NCI-H345 treated with DMSO at 0.1 percent for 48 hours (cell line): Measurements from ENCODE around the gene NAXD.
"Not testable (repeated sequence)": the region's sequence is repeated elsewhere in the genome, so short reads cannot be mapped to it uniquely, and the experiment has no call there.

Experiments
- DNase-seq: peaks from one replicate; lab custom pipeline; 2025; ENCODE audit not compliant: unreplicated experiment; lab: John Stamatoyannopoulos, UW

Gene NAXD

GRCh38 chr13:110662777-110663443, 47.6 kb downstream of the NAXD start:
- no peak for DNase-seq

DNA sequence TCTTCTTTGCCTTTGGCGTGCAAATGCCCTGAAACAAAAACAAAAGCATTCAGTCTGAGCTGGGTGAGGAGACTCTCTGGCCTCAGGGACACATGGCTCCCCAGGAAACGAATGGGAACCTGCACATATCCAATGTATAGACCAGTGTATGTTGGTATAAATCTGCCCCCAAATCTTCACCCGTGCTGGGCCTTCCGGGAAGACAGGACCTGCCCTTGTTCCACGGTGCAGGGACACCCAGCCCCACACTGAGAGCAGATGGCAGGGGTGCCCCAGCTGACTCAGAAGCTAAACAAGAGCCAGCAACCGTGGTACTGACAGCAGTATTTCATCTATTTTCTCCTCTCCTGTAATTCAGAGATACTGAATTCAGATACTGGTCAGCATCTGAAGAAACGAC, 48.1 kb downstream of the NAXD start:
- no peak for DNase-seq

DNA sequence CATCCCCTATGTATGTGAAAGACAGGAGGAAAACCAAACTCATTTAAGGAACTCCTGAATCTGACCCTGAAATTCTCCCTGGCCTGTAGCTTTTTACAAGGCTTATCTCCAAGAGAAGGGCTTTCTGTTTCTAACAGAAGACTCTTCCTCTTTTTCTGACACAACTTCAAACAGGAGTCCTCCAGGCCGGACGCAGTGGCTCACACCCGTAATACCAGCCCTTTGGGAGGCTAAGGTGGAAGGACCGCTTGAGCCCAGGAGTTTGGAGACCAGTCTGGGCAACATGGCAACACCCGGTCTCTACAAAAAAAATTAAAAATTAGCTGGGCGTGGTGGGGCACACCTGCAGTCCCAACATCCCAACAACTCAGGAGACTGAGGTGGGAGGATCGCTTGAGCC, 48.7 kb downstream of the NAXD start:
- no peak for DNase-seq

DNA sequence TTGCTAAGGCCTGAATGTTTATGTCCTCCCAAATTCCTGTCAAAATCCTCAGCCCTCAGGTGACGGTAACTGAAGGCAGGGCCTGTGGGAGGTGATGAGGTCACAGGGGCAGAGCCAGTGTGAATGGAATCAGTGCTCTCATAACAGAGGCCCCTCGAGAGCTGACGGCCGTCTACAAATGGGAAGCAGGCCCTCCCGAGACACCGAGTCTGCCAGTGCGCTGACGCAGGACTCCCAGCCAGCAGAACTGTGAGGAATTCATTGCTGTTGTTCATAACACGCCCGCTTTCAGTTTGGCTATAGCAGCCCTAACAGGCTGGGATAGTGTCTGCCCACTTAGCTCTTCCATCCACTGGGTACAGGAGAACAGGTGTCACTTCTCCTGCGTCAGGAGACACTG, 49.3 kb downstream of the NAXD start:
- DNase-seq: no peak

DNA sequence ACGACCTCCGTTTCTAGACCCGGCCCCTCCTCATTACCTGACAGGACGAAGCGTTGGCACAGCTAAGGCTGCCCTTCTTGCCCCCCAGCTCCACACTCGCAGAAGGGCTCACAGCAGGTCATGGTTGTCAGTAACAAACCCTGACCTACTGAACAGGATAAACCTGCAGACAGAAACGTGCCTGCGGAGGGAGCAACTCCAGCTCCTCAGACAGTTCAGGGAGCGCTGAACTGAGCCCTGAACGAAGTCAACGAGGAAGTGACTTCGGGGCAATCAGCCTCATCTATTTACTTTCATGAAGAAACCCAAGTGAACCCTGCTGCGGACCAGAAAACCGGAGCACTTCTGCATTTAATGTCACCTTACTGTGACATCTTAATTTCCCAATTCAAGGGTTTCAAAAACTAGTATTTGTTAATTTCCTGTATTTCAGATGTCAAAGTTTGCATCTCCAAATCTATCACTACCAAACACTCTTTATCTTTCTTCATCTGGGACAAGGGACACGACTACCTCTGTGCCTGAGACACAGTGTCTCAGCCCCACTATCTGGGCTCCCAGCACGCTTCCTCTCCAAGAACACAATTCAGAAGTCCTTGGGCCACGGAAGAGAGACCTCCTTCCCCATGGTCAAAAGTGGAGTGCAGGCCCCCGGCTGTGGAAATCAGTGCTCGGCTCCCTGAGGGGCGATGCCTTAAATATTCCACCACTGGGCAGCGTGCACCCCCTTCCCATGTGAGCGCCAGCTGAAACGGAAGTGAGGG, 50.3 kb downstream of the NAXD start:
- no peak for DNase-seq

DNA sequence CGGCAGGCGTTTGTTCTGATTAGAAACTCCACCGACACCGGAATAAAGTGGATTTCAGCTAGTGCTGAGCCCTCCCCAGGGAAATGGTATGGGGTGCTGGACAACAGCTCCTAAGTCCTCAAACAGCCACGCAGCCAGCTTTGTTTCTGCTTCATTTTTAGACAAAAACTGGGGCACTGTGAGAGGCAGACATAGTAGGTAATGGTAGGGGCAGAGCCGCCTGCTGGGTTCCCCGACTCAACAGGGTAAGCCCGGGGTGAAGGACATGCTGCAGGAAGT, 50.8 kb downstream of the NAXD start:
- DNase-seq: no peak

GRCh38 chr13:110669036-110669435, 53.7 kb downstream of the NAXD start:
- DNase-seq: no peak

DNA sequence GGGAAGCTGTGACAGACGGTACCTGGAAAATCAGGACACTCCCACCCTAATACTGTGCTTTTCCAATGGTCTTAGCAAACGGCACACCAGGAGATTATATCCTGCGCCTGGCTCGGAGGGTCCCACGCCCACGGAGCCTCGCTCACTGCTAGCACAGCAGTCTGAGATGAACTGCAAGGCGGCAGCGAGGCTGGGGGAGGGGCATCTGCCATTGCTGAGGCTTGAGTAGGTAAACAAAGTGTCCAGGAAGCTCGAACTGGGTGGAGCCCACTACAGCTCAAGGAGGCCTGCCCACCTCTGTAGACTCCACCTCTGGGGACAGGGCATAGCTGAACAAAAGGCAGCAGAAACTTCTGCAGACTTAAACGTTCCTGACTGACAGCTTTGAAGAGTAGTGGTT, 54.5 kb downstream of the NAXD start:
- DNase-seq: not testable (repeated sequence)

DNA sequence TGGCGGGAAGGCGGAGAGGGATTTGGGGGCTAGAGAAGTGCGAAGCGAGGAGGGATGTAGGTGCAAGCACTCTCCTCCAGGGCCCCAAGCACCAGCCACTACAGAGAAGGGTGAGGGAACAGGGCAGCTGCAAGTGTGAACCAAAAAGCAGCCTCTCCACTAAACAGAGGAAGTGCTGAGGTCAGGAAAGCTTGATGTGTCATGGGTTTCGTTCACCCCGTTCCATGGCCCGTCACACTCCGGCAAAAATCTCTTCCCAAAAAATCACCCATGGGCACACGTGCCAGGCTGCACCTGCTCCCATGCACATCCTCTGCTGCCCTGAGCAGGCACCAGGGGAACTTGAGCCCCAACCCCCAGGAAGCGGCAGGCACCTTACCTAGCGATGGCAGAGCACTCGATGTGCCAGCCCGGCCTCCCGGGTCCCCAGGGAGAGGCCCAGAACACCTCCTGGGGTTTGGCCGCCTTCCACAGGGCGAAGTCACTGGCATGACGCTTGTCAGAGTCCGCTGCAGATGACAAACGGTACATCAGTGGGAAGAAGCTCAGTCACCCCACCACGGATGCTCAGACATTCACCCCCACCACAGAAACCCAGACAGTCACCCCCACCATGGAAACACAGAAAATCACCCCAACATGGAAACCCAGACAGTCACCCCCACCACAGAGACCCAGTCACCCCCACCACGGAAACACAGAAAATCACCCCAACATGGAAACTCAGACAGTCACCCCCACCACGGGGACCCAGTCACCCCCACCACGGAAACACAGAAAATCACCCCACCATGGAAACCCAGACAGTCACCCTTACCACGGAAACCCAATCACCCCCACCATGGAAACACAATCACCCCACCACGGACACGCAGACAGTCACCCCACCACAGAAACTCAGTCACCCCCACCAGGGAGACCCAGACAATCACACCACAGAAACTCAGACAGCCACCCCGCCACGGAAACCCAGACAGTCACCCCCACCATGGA, 61.5 kb downstream of the NAXD start:
- DNase-seq: no peak

DNA sequence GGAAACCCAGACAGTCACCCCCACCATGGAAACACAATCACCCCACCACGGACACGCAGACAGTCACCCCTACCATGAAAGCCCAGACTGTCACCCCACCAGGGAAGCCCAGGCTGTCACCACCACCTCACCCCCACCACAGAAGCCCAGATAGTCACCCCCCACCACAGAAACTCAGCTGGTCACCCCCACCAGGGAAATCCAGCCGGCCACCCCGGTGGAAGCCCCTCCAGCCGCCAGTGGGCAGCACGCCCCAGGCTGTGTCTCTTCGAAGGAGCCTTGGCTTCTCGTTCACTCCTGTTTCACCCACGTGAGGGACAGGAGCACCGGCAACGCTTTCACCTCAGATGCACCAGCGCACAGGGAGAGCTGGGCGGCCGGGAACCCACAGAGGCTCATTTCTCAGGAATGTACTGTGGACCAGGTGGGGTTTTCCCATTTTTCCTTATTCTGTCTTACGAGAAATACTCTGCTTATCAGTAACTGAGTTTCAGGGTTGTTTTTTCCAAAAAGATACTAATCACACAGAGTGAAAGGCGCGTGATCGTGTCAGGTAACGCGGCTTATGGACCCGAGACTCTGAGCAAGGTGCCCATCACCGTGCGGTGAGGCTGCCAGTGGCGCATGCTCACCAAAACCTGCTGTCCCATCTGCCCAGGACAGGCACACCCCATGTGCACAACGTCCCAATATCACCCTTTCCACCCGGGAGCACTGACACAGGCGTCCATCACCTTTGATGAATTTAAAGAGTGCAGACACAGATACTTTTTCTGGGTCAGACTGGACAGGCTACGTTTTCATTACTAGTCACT, 62.6 kb downstream of the NAXD start:
- no peak for DNase-seq

DNA sequence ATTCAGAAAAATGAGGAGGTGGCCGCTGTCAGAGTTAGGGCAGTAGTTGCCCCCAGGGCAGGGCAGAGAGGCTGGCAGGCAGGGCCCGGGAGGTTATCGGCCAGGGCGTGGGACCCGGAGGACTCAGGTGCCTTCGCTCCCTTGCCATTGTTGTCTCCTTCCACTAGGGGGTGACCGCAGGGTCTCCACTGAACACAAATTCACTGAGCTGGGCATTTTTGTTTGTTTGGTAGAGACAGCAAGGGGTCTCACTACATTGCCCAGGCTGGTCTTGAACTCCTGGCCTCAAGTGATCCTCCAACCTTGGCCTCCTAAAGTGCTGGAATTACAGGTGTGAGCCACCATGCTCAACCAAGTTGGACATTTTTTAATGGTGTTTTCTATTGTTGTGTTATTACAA, 65.5 kb downstream of the NAXD start:
- DNase-seq: no peak

DNA sequence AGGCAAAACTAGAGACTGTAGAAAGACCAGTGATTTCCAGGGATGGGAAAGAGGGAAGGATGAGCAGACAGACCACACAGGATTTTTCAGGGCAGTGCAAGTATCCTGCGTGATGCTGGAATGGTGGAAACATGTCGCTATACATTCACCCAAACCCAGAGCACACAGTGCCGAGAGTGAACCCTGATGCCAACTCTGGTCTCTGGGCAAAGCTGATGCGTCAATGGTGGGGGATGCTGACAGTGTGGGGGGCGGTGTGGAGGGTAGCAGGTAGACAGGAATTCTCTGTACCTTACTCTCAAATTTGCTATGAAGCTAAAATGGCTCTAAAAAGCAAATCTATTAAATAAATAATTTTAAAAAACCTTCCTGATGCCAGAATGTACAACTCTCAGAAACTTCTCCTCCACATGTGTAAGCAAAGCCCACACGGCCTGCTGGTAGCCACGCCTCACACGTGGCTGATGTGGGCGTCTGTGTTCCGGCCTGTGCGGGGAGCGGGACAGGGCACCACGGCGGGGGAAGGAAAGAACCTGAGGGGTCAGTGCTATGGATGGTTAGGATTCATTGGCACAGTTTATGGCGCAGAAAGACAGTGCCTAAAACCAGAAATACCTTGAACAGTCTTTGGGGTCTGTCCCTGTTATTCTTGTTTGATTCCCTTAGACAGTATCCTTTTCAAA, 66.7 kb downstream of the NAXD start:
- no peak for DNase-seq

GRCh38 chr13:110682746-110683145, 67.4 kb downstream of the NAXD start:
- DNase-seq: no peak

DNA sequence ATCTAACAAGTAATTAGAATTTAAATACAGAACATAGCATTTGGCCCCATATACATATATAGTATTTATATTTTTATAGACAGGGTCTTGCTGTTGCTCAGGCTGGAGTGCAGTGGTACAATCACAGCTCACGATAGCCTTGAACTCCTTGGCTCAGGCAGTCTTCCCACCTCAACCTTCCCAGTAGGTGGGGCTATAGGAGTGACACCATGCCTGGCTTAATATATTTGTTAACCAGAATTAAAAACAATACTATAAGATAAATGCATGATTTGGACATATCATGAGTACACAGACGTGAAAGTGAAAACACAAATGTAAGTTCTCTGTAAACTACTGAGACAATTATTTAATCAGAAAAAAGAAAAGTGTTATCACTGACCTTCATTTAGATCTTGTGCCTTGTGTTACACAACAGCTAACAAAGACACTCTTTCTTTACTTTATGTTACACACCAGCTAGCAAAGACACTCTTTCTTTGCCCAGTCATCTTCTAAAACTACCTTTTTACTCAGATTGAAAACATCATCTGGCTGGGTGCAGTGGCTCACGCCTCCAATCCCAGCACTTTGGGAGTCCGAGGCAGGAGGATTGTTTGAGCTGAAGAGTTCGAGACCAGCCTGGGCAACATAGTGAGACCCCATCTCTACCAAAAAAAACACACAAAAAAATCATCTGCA, 68.0 kb downstream of the NAXD start:
- DNase-seq: no peak

- DNase-seq: no peak
Observed at GRCh38 chr13:110683921-110684320, 68.6 kb downstream of the NAXD start.

- no peak for DNase-seq
Observed at GRCh38 chr13:110684388-110685056, 69.2 kb downstream of the NAXD start.

DNA sequence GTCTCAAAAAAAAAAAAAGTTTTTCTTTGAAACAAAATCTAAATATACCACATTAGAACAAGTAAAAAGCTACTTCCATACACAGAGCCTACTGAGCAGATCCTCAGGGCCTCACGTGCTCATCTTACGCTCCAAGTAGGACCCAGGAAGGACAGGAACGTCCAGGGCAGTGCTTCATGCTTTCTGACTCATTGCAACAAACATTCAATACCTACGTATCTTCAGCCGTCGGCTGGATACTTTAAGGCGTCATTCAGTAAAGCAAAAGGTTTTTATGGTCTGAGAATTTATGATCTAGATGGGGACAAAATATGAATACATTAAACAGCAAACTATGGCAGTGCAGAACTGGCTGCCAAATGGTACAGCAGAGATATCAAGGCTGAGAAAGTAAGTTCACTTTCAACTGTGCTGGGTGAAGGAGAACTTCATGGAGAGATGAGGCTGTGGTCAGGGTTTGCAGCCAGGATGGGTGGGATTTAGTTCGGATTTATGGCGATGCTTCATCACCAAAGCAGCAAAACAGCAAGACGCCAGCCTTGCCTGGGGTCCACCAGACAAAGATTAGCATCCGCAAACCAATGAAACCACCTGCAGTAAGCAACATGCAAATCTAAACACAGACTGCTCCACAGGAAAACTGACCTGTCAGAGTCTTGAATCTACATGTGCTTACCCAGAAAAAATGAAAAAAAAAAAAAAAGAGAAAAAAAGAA, 70.1 kb downstream of the NAXD start:
- no peak for DNase-seq

DNA sequence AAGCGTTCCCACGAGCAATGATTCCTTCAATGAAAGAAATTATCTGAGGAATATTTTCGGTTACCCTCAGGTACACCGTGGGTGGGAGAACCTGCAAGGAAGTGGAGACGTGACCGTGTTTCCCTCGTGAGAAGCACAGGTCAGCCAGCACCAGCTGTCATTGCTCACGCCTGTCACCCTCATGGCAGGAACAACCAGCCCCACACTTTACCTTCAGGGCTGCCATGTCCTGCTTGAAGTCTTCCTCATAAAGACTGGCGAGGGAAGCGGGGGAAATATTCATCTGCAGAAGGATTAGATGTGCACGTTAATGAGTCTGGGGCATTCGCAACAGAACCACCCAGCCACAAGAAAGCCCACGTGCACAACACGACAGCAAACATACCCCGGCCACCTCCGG, 72.4 kb downstream of the NAXD start:
- no peak for DNase-seq

- DNase-seq: no peak
Observed at GRCh38 chr13:110689041-110689440, 73.7 kb downstream of the NAXD start.
